HG03460 (cell line): Measurements from ENCODE around the gene SMYD3.
"Not testable (repeated sequence)": the region's sequence is repeated elsewhere in the genome, so short reads cannot be mapped to it uniquely, and the experiment has no call there.

Experiments
- ATAC-seq: cut with Tn5 transposase; IDR thresholded peaks from one replicate; pipeline ENCODE4 v1.9.1; 2021; ENCODE audit not compliant: unreplicated experiment

The SMYD3 gene

GRCh38 chr1:246364415-246364941 lies 142.6 kb downstream of the SMYD3 start:
- peak; percentile 76 for ATAC-seq

- not testable (repeated sequence) for ATAC-seq
Observed at GRCh38 chr1:246357014-246357598, 150.0 kb downstream of the SMYD3 start.

GRCh38 chr1:246355411-246356230 lies 151.5 kb downstream of the SMYD3 start:
- no peak for ATAC-seq

- no peak for ATAC-seq
Observed at GRCh38 chr1:246351721-246352120, 155.4 kb downstream of the SMYD3 start.

- ATAC-seq, result no peak
Observed at GRCh38 chr1:246350745-246351144, 156.3 kb downstream of the SMYD3 start.

GRCh38 chr1:246343937-246344336 lies 163.1 kb downstream of the SMYD3 start:
- no peak for ATAC-seq

GRCh38 chr1:246343251-246343650 lies 163.8 kb downstream of the SMYD3 start:
- no peak for ATAC-seq

GRCh38 chr1:246338546-246338945 lies 168.5 kb downstream of the SMYD3 start:
- ATAC-seq, result no peak

GRCh38 chr1:246338098-246338497 lies 169.0 kb downstream of the SMYD3 start:
- no peak for ATAC-seq

GRCh38 chr1:246335151-246335550 lies 171.9 kb downstream of the SMYD3 start:
- no peak for ATAC-seq

GRCh38 chr1:246333855-246334254 lies 173.2 kb downstream of the SMYD3 start:
- ATAC-seq, result no peak

- no peak for ATAC-seq
Observed at GRCh38 chr1:246332078-246332477, 175.0 kb downstream of the SMYD3 start.

GRCh38 chr1:246329900-246330299 lies 177.2 kb downstream of the SMYD3 start:
- ATAC-seq, result peak; percentile 98

- ATAC-seq, result not testable (repeated sequence)
Observed at GRCh38 chr1:246329292-246329691, 177.8 kb downstream of the SMYD3 start.

GRCh38 chr1:246324711-246325110 lies 182.4 kb downstream of the SMYD3 start:
- ATAC-seq, result no peak

GRCh38 chr1:246324033-246324432 lies 183.0 kb downstream of the SMYD3 start:
- not testable (repeated sequence) for ATAC-seq

- no peak for ATAC-seq
Observed at GRCh38 chr1:246320286-246320685, 186.8 kb downstream of the SMYD3 start.

GRCh38 chr1:246319083-246319714 lies 187.9 kb downstream of the SMYD3 start:
- ATAC-seq, result no peak

- no peak for ATAC-seq
Observed at GRCh38 chr1:246318622-246319021, 188.5 kb downstream of the SMYD3 start.

- ATAC-seq, result no peak
Observed at GRCh38 chr1:246318036-246318359, 189.1 kb downstream of the SMYD3 start.

GRCh38 chr1:246317332-246318035 lies 189.6 kb downstream of the SMYD3 start:
- no peak for ATAC-seq
